Endodermal cell (in vitro differentiated cells): ENCODE results near the gene ZNF138. TPM values are rescaled to one million over a fixed set of nuclear protein-coding genes. Genes with fewer than 3 reads are reported as not detected.

Experiments
- DNase-seq: peaks from one replicate; pipeline ENCODE4 v3.0.0-alpha.2; 2017
- H3K27ac ChIP-seq: 2 replicates; pipeline ENCODE4 v1.5.1; 2013; ENCODE audit warnings: mild to moderate bottlenecking, low read depth, low read length, moderate library complexity
- H3K27me3 ChIP-seq: 2 replicates; pipeline ENCODE4 v1.6.1; 2013; ENCODE audit warnings: mild to moderate bottlenecking, low read length, moderate library complexity; ENCODE audit not compliant: insufficient read depth, control insufficient read depth, poor library complexity, severe bottlenecking
- H3K36me3 ChIP-seq: 2 replicates; pipeline ENCODE4 v1.7.0; 2013; ENCODE audit warnings: mild to moderate bottlenecking, low read length, moderate library complexity; ENCODE audit not compliant: control insufficient read depth, insufficient read depth
- H3K4me1 ChIP-seq: one replicate; pipeline ENCODE4 v1.7.0; 2013; ENCODE audit warnings: low read length; ENCODE audit not compliant: control insufficient read depth, insufficient read depth
- H3K4me3 ChIP-seq: 2 replicates; pipeline ENCODE4 v1.5.1; 2013; ENCODE audit warnings: mild to moderate bottlenecking, low read length, moderate library complexity
- H3K9ac ChIP-seq: 2 replicates; pipeline ENCODE4 v1.6.1; 2013; ENCODE audit warnings: mild to moderate bottlenecking, low read length, moderate library complexity; ENCODE audit not compliant: poor library complexity, severe bottlenecking; ENCODE audit errors: extremely low read depth
- H3K9me3 ChIP-seq: 2 replicates; pipeline ENCODE4 v1.6.1; 2013; ENCODE audit warnings: mild to moderate bottlenecking, low read length, moderate library complexity; ENCODE audit not compliant: control insufficient read depth
- H3K27ac Mint-ChIP-seq: 2 replicates; pipeline ENCODE4 v1.8.0; 2020; ENCODE audit warnings: mixed read lengths
- H3K27me3 Mint-ChIP-seq: 2 replicates; pipeline ENCODE4 v1.8.0; 2021; ENCODE audit warnings: mild to moderate bottlenecking, mixed read lengths; ENCODE audit not compliant: insufficient read depth
- H3K36me3 Mint-ChIP-seq: 2 replicates; pipeline ENCODE4 v1.8.0; 2020; ENCODE audit warnings: low read depth, mixed read lengths
- H3K4me1 Mint-ChIP-seq: 2 replicates; pipeline ENCODE4 v1.8.0; 2020; ENCODE audit warnings: mixed read lengths
- H3K4me3 Mint-ChIP-seq: 2 replicates; pipeline ENCODE4 v1.8.0; 2020; ENCODE audit warnings: mild to moderate bottlenecking, moderate library complexity, mixed read lengths
- H3K9me3 Mint-ChIP-seq: 2 replicates; pipeline ENCODE4 v1.8.0; 2020; ENCODE audit warnings: mild to moderate bottlenecking, mixed read lengths
- WGBS, 2 experiments: methylation state at CpG; one replicate each; pipeline versions ENCODE4 v1.1.5 to v1.1.7; 2013; ENCODE audit warnings: missing lambda C conversion rate in 2 of 2, mixed read lengths in 1 of 2; ENCODE audit not compliant: insufficient coverage in 1 of 2, insufficient read length in 1 of 2; 5-methylcytosine and 5-hydroxymethylcytosine counted together
- total RNA-seq, 2 donors: library from RNA; stranded (reverse); fragmentation: NEBNext Ultra II Directional in 1 of 2; extraction: Animal tissue kit (Norgen Biotek cat#: 25700) in 1 of 2; gene quantifications; 2 replicates in 1 of 2; 3 replicates in 1 of 2; pipeline ENCODE4 v1.2.1, GENCODE V29; 2021
- TF ChIP-seq, protein P1 (sequence below): fragments of 200-600 bp; sonication (generic); conservative IDR thresholded peaks from 2 replicates; pipeline ENCODE4 v1.5.0; 2021; ENCODE audit warnings: antibody characterized with exemption, mild to moderate bottlenecking

The ZNF138 gene
- total RNA-seq, 2 donors from 2014 or later, result 28.0 to 32.9 TPM

DNA sequence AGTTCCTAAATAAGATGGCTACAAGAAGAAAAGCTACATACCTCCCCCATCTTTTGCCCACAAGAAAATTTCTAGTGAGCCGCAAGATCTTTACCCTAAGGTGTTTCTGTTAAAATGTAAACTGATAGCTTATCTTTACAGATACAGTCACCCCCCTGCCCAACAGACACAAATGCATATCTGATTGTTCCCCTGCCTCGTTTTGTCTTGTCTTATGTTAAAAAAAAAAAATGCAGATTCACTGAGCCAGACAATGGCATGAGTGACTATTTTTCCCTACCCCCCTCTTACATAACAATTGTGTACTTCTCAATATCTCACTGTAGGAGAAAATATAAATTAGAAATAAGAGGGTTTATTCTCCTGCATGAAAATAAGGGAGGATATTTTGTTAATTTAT lies 8.5 kb downstream of the ZNF138 start:
- Histone ChIP-seq H3K4me1 (peaks cover 3% of the 10 kb centered on the region), H3K27me3 (no peaks in the 10 kb centered on the region), H3K36me3 (peaks cover 78% of the 10 kb centered on the region), H3K4me3 (peak overlapping the region; percentile 26), H3K27ac (no peak overlapping the region), H3K9ac (no peak overlapping the region), H3K9me3 (peaks cover 60% of the 10 kb centered on the region)
- TF ChIP-seq, protein P1, sequence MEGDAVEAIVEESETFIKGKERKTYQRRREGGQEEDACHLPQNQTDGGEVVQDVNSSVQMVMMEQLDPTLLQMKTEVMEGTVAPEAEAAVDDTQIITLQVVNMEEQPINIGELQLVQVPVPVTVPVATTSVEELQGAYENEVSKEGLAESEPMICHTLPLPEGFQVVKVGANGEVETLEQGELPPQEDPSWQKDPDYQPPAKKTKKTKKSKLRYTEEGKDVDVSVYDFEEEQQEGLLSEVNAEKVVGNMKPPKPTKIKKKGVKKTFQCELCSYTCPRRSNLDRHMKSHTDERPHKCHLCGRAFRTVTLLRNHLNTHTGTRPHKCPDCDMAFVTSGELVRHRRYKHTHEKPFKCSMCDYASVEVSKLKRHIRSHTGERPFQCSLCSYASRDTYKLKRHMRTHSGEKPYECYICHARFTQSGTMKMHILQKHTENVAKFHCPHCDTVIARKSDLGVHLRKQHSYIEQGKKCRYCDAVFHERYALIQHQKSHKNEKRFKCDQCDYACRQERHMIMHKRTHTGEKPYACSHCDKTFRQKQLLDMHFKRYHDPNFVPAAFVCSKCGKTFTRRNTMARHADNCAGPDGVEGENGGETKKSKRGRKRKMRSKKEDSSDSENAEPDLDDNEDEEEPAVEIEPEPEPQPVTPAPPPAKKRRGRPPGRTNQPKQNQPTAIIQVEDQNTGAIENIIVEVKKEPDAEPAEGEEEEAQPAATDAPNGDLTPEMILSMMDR, result no peak
- peaks cover 90% of the 10 kb centered on the region for H3K36me3 Mint-ChIP-seq
- no peak for DNase-seq
- peak overlapping the region; percentile 31 for H3K4me3 Mint-ChIP-seq
- 53% methylated on average over 2 of the region's 2 CpGs; no CpG with 5 or more reads in 1 of the 2 experiments for WGBS, 2 experiments
- H3K9me3 Mint-ChIP-seq, result peaks cover 40% of the 10 kb centered on the region
- peaks cover 27% of the 10 kb centered on the region for H3K4me1 Mint-ChIP-seq
- H3K27me3 Mint-ChIP-seq, result no peaks in the 10 kb centered on the region
- peak overlapping the region; percentile 82 for H3K27ac Mint-ChIP-seq

DNA sequence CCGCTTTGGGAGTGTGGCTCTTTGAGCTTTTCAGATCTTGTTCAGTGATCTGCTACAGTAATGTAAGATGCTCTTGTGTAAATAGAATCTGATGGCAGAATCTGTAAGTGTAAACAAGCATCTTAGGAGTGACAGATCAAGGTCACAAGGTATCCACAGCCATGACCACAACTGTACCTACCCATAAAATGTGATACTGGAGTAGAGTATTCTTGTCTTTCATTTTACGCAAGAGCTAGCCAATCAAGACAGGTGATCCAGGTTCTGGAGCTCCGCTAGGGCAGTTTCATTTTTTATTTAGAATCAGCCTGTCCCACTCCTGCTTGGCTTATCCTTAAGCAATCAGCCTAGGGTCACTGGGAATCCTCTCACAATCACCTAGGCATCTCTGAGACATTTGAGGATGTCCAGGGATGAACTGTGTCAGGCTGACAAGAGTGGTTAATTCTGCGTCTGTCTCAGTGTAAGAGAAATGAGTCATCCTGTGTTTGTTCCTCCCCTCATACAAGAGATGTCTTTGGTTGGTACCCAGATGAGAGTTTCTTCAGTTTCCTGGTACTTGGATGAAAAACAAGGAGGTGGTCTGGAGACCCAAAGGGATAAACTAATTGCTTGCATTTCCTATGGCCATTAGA lies 13.6 kb downstream of the ZNF138 start:
- H3K4me1 ChIP-seq, result no peaks in the 10 kb centered on the region
- DNase-seq, result no peak
- Mint-ChIP-seq H3K4me1 (peaks cover 2% of the 10 kb centered on the region), H3K9me3 (peaks cover 63% of the 10 kb centered on the region), H3K36me3 (peaks cover 75% of the 10 kb centered on the region), H3K27me3 (no peaks in the 10 kb centered on the region), H3K27ac (no peak overlapping the region), H3K4me3 (no peak overlapping the region)
- H3K9me3 ChIP-seq, result peaks cover 79% of the 10 kb centered on the region
- no peaks in the 10 kb centered on the region for H3K27me3 ChIP-seq
- H3K4me3 ChIP-seq, result peak overlapping the region; percentile 62
- TF ChIP-seq, protein P1, result no peak
- 96 to 100% methylated on average over 3 to 4 of the region's 4 CpGs for WGBS, 2 experiments
- no peak overlapping the region for H3K9ac ChIP-seq
- no peak overlapping the region for H3K27ac ChIP-seq
- H3K36me3 ChIP-seq, result peaks cover 65% of the 10 kb centered on the region

DNA sequence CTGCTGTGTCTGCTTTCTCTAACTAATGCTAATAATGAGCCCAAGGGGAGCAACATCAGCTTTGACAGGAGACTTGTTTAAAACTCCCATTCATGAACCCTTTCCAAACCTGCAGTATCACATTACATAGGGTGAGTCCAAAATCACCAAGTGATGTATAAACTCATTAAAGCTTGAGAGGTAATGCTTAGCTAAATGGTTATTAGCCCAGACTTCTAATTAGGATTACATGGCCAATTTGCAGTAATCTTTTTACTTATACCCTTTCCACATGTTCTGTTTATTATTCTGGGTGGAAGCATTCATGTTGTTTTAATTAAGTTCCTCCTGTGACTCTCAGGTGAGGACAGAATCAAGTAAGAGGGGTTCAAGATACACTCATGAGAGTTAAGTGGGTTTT lies 17.5 kb downstream of the ZNF138 start:
- no peak overlapping the region for H3K4me3 Mint-ChIP-seq
- H3K4me1 ChIP-seq, result no peaks in the 10 kb centered on the region
- H3K9me3 ChIP-seq, result peaks cover 54% of the 10 kb centered on the region
- H3K4me3 ChIP-seq, result no peak overlapping the region
- H3K27ac ChIP-seq, result no peak overlapping the region
- peaks cover 32% of the 10 kb centered on the region for H3K9me3 Mint-ChIP-seq
- DNase-seq, result no peak
- peaks cover 70% of the 10 kb centered on the region for H3K36me3 Mint-ChIP-seq
- no peak overlapping the region for H3K27ac Mint-ChIP-seq
- H3K9ac ChIP-seq, result no peak overlapping the region
- TF ChIP-seq, protein P1, result no peak
- H3K36me3 ChIP-seq, result peaks cover 59% of the 10 kb centered on the region
- H3K4me1 Mint-ChIP-seq, result no peaks in the 10 kb centered on the region
- no peaks in the 10 kb centered on the region for H3K27me3 Mint-ChIP-seq
- H3K27me3 ChIP-seq, result no peaks in the 10 kb centered on the region
